Activated T-helper 2 cell treated with anti-CD3 and anti-CD28 coated beads, Interferon-gamma antibody, Interleukin-2, Interleukin-4, amounts not matched to agents 10 μg/mL and 5 μg/mL and 100 μg/mL, durations not matched to agents 14 hours and 24 hours and 36 hours (primary cell): ENCODE data around the gene RBM39. TPM values are rescaled to one million over a fixed set of nuclear protein-coding genes. Genes with fewer than 3 reads are reported as not detected.
"Not testable (repeated sequence)": the region's sequence is repeated elsewhere in the genome, so short reads cannot be mapped to it uniquely, and the experiment has no call there.

Experiments used
- DNase-seq: peaks from one replicate; pipeline ENCODE4 v3.0.0; 2021; ENCODE audit warnings: low spot score
- H3K27ac Mint-ChIP-seq: one replicate; pipeline ENCODE4 v1.8.0; 2021; ENCODE audit warnings: mixed read lengths
- H3K27me3 Mint-ChIP-seq: one replicate; pipeline ENCODE4 v1.8.0; 2021; ENCODE audit warnings: low read depth, mixed read lengths
- H3K36me3 Mint-ChIP-seq: one replicate; pipeline ENCODE4 v1.8.0; 2021; ENCODE audit warnings: low read depth, mixed read lengths
- H3K4me1 Mint-ChIP-seq: one replicate; pipeline ENCODE4 v1.8.0; 2021; ENCODE audit warnings: low read depth, mixed read lengths
- H3K4me3 Mint-ChIP-seq: one replicate; pipeline ENCODE4 v1.8.0; 2021; ENCODE audit warnings: low read depth, mild to moderate bottlenecking, moderate library complexity, mixed read lengths
- H3K9me3 Mint-ChIP-seq: one replicate; pipeline ENCODE4 v1.8.0; 2021; ENCODE audit warnings: mixed read lengths
- intact Hi-C: fragments of 100-400 bp; cut with micrococcal nuclease; formaldehyde crosslinking; loops from one replicate; pipeline ENCODE4 v1.15.1; 2023
- total RNA-seq: library from RNA; stranded (reverse); gene quantifications from 2 replicates; pipeline ENCODE4 v1.2.3, GENCODE V29; 2022

Gene RBM39
- total RNA-seq, 1 donor from 2014 or later = 358 TPM

DNA sequence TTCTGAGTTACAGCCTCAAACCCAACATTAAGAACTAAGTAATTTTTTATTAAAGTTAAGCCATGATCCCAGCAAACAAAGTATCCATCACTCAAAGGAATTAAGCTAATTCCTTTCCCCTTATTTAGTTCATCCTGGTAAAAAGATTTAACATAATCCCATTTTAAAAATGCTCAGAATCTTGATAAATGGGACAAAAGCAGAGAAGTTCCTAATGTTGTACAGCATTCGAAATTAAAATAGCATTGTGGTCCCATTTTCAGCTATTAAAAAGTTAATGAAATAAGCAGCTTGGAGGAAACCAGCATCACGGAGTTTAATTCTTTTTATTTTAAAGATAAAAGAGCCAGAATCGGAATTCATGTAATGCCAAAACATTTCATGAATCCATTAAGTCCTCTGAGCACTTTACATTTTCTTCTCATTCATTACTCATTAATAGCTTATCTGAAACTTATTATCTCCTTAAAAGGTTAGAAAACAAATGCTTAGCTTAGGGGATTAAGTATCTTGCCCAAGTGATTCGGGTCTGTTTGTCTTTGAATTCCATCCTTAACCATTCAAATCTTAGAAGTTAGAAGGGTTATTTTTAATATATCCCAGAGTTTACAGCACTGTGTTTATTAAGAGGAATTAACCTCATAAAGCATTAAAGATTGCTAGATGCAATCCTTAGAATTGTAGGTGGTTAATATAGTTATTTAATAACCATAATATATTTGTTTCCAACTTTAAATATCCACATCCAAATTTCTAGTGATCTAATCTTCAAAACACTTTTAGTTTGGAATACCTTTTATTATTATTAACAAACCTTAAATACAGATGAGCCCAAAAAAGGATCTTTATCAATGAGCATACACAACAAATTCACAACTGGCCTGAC lies 11.2 kb downstream of the RBM39 start:
- intact Hi-C loops = no loop called here
- H3K4me1 Mint-ChIP-seq = peaks cover 30% of the 10 kb centered on the region
- H3K9me3 Mint-ChIP-seq = no peaks in the 10 kb centered on the region
- peaks cover 80% of the 10 kb centered on the region for H3K36me3 Mint-ChIP-seq
- H3K27me3 Mint-ChIP-seq = no peaks in the 10 kb centered on the region
- H3K4me3 Mint-ChIP-seq = no peak overlapping the region
- DNase-seq = no peak
- no peak overlapping the region for H3K27ac Mint-ChIP-seq

- no peaks in the 10 kb centered on the region for H3K27me3 Mint-ChIP-seq
- no peak overlapping the region for H3K4me3 Mint-ChIP-seq
- H3K4me1 Mint-ChIP-seq = peaks cover 27% of the 10 kb centered on the region
- intact Hi-C loops = no loop called here
- H3K9me3 Mint-ChIP-seq = no peaks in the 10 kb centered on the region
- H3K36me3 Mint-ChIP-seq = peaks cover 82% of the 10 kb centered on the region
- H3K27ac Mint-ChIP-seq = no peak overlapping the region
- DNase-seq = no peak
These were observed 12.1 kb downstream of the RBM39 start for GRCh38 chr20:35729836-35730582.

- Mint-ChIP-seq H3K36me3 (peaks cover 80% of the 10 kb centered on the region), H3K4me3 (no peak overlapping the region), H3K9me3 (no peaks in the 10 kb centered on the region), H3K4me1 (peaks cover 25% of the 10 kb centered on the region), H3K27me3 (no peaks in the 10 kb centered on the region), H3K27ac (no peak overlapping the region)
- DNase-seq = no peak
- intact Hi-C loops = no loop called here
These were observed 12.7 kb downstream of the RBM39 start for GRCh38 chr20:35729283-35729807.

DNA sequence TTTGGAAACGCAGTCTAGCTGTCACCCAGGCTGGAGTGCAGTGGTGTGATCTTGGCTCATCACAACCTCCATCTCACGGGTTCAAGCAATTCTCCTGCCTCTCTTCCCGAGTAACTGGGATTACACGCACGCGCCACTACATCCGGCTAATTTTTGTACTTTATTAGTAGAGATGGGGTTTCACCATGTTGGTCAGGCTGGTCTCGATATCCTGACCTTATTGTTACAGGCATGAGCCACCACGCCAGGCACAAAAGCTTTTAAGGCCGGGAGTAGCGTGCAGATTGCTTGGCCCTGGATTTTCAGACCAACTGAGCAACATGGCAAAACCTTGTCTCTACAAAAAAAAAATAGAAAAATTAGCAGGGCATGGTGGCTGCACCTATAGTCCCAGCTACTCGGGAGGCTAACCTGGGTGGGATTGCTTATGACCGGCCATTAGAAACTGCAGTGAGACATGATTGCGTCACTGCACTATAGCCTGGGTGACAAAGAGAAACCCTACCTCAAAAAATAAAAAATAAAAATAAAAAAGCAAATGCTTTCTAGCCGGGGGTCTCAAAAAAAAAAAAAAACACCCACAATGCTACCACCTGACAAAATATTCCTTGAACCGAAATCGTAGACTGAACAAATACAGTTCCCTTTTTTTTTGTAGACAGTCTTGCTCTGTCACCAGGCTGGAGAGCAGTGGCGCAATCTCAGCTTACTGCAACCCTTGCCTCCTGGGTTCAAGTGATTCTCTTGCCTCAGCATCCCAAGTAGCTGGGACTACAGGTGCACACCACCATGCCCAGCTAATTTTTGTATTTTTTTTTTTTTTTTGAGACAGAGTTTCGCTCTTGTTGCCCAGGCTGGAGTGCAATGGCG lies 15.0 kb downstream of the RBM39 start:
- intact Hi-C loops = no loop called here
- Mint-ChIP-seq H3K4me1 (peaks cover 17% of the 10 kb centered on the region), H3K27ac (no peak overlapping the region), H3K36me3 (peaks cover 81% of the 10 kb centered on the region), H3K9me3 (no peaks in the 10 kb centered on the region), H3K4me3 (no peak overlapping the region), H3K27me3 (no peaks in the 10 kb centered on the region)
- no peak for DNase-seq

DNA sequence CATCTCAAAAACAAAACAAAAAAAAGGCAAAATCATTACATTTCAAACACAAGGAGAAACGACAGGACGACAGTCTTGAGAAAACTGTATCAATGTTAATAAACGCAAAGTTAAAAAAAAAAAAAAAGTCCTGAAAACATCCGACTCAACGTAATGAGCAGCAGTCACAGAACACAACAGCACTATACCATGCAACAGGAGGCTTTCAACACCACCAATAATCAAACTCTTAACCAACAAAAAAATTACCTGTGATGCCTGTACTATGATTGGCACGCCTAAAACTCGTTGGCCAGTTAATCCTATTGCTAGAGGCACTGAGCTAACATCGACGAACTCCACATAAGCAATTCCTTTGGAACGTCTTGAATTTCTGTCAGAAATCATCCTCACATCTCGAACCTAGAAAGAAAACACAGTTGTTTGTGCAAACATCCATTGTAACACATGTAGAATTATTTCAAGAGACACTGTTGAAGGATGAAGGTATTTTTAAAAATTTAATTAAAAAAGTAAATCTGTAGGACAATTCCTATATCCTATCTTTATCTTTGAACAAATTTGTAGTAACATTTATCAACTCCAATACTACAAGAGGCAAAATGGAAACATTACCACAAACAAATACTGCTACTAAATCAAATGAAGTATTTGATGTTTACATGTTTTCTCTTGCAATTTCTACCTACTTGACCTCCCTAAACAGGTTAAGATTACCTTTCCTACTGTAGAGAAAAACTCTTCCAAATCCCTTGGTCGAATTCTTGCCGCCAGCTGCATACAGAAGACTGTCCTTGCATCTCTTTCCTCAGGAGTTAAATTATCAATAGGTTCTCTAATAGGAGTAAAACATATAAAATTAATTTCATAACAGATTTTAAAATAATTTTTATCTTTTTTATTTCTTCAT lies 17.5 kb downstream of the RBM39 start:
- intact Hi-C loops = no loop called here
- Mint-ChIP-seq H3K4me3 (no peak overlapping the region), H3K9me3 (no peaks in the 10 kb centered on the region), H3K27me3 (no peaks in the 10 kb centered on the region), H3K4me1 (peaks cover 19% of the 10 kb centered on the region), H3K36me3 (peaks cover 85% of the 10 kb centered on the region), H3K27ac (no peak overlapping the region)
- DNase-seq = no peak

DNA sequence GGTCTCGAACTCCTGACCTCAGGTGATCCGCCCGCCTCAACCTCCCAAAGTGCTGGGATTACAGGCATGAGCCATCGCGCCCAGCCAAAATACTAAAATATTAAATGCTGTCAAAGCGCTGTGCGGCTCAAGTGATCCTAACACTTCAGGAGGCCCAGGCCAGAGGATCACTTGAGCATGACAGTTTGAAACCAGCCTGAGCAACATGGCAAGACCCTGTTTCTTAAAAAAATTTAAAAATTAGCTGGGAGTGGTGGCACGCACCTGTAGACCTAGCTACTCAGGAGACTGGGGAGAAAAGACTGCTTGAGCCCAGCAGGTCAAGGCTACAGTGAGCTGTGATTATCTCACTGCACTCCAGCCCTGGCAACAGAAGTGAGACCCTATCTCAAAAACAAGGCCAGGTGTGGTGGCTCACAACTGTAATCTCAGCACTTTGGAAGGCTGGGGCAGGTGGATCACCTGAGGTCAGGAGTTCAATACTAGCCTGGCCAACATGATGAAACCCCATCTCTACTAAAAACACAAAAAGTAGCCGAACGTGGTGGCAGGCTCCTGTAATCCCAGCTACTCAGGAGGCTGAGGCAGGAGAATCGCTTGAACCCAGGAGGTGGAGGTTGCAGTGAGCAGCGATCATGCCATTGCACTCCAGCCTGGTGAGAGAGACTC lies 18.3 kb downstream of the RBM39 start:
- H3K4me3 Mint-ChIP-seq, DNase-seq, H3K9me3 Mint-ChIP-seq, H3K27ac Mint-ChIP-seq, H3K27me3 Mint-ChIP-seq, intact Hi-C loops: not testable (repeated sequence)
- H3K4me1 Mint-ChIP-seq = peaks cover 19% of the 10 kb centered on the region
- peaks cover 85% of the 10 kb centered on the region for H3K36me3 Mint-ChIP-seq

DNA sequence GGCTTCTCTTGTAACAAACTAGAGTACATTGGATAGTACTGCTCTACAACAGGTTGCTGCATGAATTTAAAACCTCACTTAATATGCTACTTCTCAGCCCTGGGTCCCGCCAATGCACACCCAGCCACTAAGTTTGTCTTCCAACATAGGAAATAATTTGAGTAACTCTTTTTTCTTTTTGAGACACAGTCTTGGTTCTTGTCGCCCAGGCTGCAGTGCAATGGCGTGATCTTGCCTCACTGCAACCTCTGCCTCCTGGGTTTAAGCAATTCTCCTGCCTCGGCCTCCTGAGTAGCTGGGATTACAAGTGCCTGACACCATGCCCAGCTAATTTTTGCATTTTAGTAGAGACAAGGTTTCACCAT lies 18.8 kb downstream of the RBM39 start:
- H3K9me3 Mint-ChIP-seq, H3K4me3 Mint-ChIP-seq, H3K27ac Mint-ChIP-seq, intact Hi-C loops, H3K27me3 Mint-ChIP-seq, DNase-seq: not testable (repeated sequence)
- H3K36me3 Mint-ChIP-seq = peaks cover 86% of the 10 kb centered on the region
- peaks cover 19% of the 10 kb centered on the region for H3K4me1 Mint-ChIP-seq

DNA sequence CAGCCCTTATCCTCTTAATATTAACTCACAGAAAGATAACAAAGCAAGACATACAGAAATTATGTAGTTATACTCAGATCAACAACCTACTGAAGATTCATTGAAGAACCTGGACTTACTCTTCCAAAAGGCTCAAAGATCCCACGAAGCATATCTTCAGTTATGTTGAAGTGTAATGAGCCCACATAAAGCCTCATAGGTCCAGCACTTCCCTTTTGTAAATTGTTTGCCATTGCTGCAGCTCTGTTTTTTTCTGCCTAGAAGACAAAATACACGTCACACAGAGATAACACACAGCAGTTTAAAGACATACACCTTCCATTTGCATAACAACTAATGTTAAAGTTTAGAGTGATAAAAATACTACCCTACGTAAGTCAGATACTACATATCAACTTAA lies 20.4 kb downstream of the RBM39 start:
- peaks cover 16% of the 10 kb centered on the region for H3K4me1 Mint-ChIP-seq
- H3K36me3 Mint-ChIP-seq = peaks cover 85% of the 10 kb centered on the region
- no peaks in the 10 kb centered on the region for H3K27me3 Mint-ChIP-seq
- no peaks in the 10 kb centered on the region for H3K9me3 Mint-ChIP-seq
- H3K4me3 Mint-ChIP-seq = no peak overlapping the region
- peak overlapping the region; percentile 1 for H3K27ac Mint-ChIP-seq
- DNase-seq = no peak
- intact Hi-C loops = no loop called here

- peaks cover 16% of the 10 kb centered on the region for H3K4me1 Mint-ChIP-seq
- H3K9me3 Mint-ChIP-seq = no peaks in the 10 kb centered on the region
- no peaks in the 10 kb centered on the region for H3K27me3 Mint-ChIP-seq
- no peak overlapping the region for H3K27ac Mint-ChIP-seq
- intact Hi-C loops = no loop called here
- H3K36me3 Mint-ChIP-seq = peaks cover 84% of the 10 kb centered on the region
- H3K4me3 Mint-ChIP-seq = no peak overlapping the region
- DNase-seq = no peak
These were observed 20.8 kb downstream of the RBM39 start for GRCh38 chr20:35721219-35721618.

DNA sequence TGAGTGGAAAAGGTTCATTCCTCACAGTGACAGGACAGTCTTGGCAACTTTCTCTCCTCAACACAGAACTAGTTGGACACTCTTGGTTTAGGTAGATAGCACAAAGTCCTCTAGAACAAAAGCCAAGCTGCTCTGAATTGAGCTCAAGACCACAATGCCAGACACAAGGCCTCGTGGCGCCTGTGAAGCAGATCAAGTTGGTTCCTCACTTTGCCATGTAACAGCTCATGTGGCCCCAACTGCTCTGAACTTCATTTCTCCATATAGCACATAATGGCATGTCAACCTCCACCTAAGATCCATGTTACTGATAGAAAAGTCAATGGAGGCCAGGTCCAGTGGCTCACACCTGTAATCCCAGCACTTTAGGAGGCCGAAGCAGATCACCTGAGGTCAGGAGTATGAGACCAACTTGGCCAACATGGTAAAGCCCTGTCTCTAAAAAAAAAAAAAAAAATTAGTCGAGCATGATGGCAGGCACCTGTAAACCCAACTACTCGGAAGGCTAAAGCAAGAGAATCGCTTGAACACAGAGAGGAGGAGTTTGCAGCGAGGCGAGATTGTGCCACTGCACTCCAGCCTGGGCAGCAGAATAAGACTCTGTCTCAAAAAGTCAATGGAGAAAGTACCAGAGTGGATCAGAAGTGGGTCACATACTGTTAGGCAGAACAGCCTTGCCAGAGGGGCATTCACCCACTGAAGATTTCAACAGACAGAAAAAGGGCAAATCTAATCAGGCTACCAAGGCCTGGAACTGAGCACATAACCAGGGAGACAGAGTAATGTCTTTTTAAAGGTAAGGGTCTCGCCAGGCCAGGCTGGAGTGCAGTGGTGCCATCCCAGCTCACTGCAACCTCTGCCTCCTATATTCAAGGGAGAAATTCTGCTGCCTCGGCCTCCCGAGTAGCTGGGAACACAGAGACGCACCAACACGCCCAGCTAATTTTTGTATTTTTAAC lies 21.6 kb downstream of the RBM39 start:
- no peak overlapping the region for H3K4me3 Mint-ChIP-seq
- DNase-seq = no peak
- no peaks in the 10 kb centered on the region for H3K27me3 Mint-ChIP-seq
- H3K36me3 Mint-ChIP-seq = peaks cover 83% of the 10 kb centered on the region
- intact Hi-C loops = no loop called here
- H3K9me3 Mint-ChIP-seq = no peaks in the 10 kb centered on the region
- H3K4me1 Mint-ChIP-seq = peaks cover 18% of the 10 kb centered on the region
- H3K27ac Mint-ChIP-seq = no peak overlapping the region

DNA sequence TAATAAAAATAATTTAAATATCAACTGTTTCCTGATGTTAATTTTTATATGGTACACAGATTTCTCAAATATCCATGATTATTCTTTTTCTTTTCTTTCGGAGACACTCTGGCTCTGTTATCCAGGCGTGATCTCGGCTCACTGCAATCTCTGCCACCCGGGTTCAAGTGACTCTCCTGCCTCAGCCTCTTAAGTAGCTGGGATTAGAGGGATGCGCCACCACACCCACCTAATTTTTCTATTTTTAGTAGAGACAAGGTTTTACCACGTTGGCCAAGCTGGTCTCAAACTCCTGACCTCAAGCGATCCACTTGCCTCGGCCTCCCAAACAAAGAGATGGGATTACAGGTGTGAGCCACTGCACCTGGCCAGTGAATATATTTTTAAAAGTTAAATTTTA lies 22.3 kb downstream of the RBM39 start:
- Mint-ChIP-seq H3K36me3 (peaks cover 81% of the 10 kb centered on the region), H3K27ac (no peak overlapping the region), H3K4me1 (peaks cover 21% of the 10 kb centered on the region), H3K27me3 (no peaks in the 10 kb centered on the region), H3K9me3 (no peaks in the 10 kb centered on the region), H3K4me3 (no peak overlapping the region)
- intact Hi-C loops = no loop called here
- DNase-seq = no peak
